ENCODE results near the gene TPR. TPM values are rescaled to one million over a fixed set of nuclear protein-coding genes. Genes with fewer than 3 reads are reported as not detected.
"Not testable (repeated sequence)": the region's sequence is repeated elsewhere in the genome, so short reads cannot be mapped to it uniquely, and the experiment has no call there.

TPR gene
- total and polyA plus RNA-seq, 8 donors, result 11.8 to 45.5 (median 29.5) TPM

- intact Hi-C loops (cut with DNase I), result no loop called here
- H3K36me3 ChIP-seq, result peaks cover 0 to 5% (median 0%) of the 10 kb centered on the region in 3 donors
- peaks cover 4 to 18% (median 7%) of the 10 kb centered on the region in 3 donors for H3K4me1 ChIP-seq
- H3K27me3 ChIP-seq, result no peaks in the 10 kb centered on the region
- 0 to 1% methylated on average over 12 of the region's 12 CpGs for WGBS, 2 donors
- peak overlapping the region; percentile 84 to 98 (median 90) for H3K27ac ChIP-seq
- H3K9me3 ChIP-seq, result no peaks in the 10 kb centered on the region
- no peak for TF ChIP-seq CTCF (IDR thresholded peaks at IDR 0.05)
- DNase-seq, result no peak
- no peak for FAIRE-seq
- peak overlapping the region; percentile 74 to 95 (median 90) for H3K4me3 ChIP-seq
- peak; percentile 6 to 26 (median 20) for ATAC-seq
Measured at GRCh38 chr1:186375929-186376319, 871 bp upstream of the TPR start.

DNA sequence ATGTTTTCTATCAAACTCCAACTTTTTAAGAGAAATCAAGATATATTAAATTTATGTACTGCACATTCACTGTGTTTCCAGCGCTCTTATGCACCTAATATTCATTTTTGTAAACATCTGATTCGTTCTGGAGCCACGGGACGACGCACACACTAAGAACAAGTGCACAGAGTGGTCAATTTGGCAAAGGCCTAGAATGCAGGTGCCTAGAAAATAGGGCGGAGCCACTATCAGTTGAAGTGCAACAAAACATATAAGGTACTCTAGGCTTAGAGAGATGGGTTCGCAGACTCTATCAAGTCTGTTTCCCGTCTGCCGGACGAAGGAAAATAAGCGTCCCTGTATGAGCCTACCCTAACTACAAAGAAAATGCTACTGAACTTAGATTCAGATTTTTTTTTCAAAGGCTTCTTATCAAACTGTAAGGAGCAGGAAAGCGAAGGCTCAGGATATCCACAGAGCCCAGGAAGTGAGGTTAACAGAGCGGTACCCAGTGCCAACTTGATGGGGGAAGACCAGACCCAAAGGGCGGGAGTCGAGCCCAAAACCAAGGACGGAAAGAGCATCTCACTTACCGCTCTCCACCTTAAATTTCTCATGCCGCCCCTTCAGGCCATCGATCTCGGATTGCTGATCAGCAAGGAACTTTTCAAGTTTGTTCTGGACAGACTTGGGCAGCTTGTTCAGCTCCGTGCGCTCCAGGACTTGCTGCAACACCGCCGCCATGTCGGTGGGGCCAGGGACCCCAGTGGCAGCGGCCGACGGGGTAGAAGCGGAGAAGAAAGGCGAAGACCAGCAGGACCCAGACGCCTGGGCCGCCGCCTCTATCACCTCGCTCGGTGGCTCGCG, 526 bp downstream of the TPR start:
- WGBS, 2 donors, result 0% methylated on average over 37 of the region's 37 CpGs
- TF ChIP-seq CTCF (IDR thresholded peaks at IDR 0.05), result no peak
- Histone ChIP-seq H3K4me3 (peak overlapping the region; percentile 74 to 95 (median 90)), H3K4me1 (peaks cover 4 to 18% (median 7%) of the 10 kb centered on the region in 3 donors), H3K27ac (peak overlapping the region; percentile 84 to 98 (median 90)), H3K9me3 (no peaks in the 10 kb centered on the region), H3K36me3 (peaks cover 0 to 14% (median 0%) of the 10 kb centered on the region in 3 donors), H3K27me3 (no peaks in the 10 kb centered on the region)
- FAIRE-seq, result no peak
- intact Hi-C loops (cut with DNase I), result no loop called here
- peak in 2 of 6 donors; percentile 13 to 17 for DNase-seq
- peak in 3 of 4 donors; percentile 7 to 21 (median 16) for ATAC-seq

GRCh38 chr1:186347837-186348691, 27.0 kb downstream of the TPR start:
- DNase-seq, result not testable (repeated sequence)

DNA sequence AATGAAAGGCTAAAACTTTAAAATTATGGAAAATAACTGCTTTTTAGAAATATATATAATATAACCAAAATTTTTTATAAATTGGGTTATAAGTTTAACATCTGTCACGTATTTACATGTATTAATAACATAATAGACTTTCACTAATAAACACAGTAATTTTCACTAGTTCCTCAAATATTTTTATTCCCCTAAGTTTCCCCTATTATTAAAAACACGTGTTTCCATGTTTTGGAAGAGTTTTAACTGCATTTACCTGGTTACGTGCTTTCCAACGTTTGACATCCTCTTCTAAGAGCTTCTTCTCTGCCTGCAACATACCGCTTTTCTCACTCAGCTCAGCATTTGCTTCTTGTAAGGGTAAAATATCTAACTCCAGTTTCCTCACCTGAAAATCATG, 34.3 kb downstream of the TPR start:
- 85 to 89% methylated on average over 5 of the region's 5 CpGs for WGBS, 2 donors
- Histone ChIP-seq H3K9me3 (no peaks in the 10 kb centered on the region), H3K4me3 (no peak overlapping the region), H3K27me3 (no peaks in the 10 kb centered on the region), H3K36me3 (peaks cover 0 to 92% (median 51%) of the 10 kb centered on the region in 3 donors), H3K4me1 (no peaks in the 10 kb centered on the region), H3K27ac (no peak overlapping the region)
- no peak for DNase-seq
- no peak for FAIRE-seq
- intact Hi-C loops (cut with DNase I), result no loop called here
- TF ChIP-seq CTCF (IDR thresholded peaks at IDR 0.05), result no peak
- ATAC-seq, result no peak

More at GRCh38 chr1:186347837-186348691, 27.0 kb downstream of the TPR start:
- H3K9me3 ChIP-seq; H3K27ac ChIP-seq; H3K4me3 ChIP-seq; intact Hi-C loops (cut with DNase I); ATAC-seq; H3K4me1 ChIP-seq; H3K27me3 ChIP-seq; FAIRE-seq: not testable (repeated sequence)
- H3K36me3 ChIP-seq, result peaks cover 0 to 83% (median 40%) of the 10 kb centered on the region in 3 donors
- 84 to 93% methylated on average over 8 of the region's 8 CpGs for WGBS, 2 donors

- no peak for DNase-seq
Measured at GRCh38 chr1:186337554-186337953, 37.5 kb downstream of the TPR start.

More at GRCh38 chr1:186337554-186337953, 37.5 kb downstream of the TPR start:
- H3K36me3 ChIP-seq, result peaks cover 0 to 93% (median 47%) of the 10 kb centered on the region in 3 donors
- ATAC-seq (no peak), FAIRE-seq (peak; percentile 85)
- H3K4me1 ChIP-seq, result no peaks in the 10 kb centered on the region
- 95 to 98% methylated on average over 2 of the region's 2 CpGs for WGBS, 2 donors
- no peaks in the 10 kb centered on the region for H3K9me3 ChIP-seq
- H3K27me3 ChIP-seq, result no peaks in the 10 kb centered on the region
- TF ChIP-seq CTCF (IDR thresholded peaks at IDR 0.05), result no peak
- intact Hi-C loops (cut with DNase I), result no loop called here
- H3K4me3 ChIP-seq, result no peak overlapping the region
- H3K27ac ChIP-seq, result no peak overlapping the region

Measured in pancreas (tissue), 10 donors.